Stomach (tissue), 9 donors: ENCODE data around the gene LYRM4. TPM values are rescaled to one million over a fixed set of nuclear protein-coding genes. Genes with fewer than 3 reads are reported as not detected.

Experiments used
- DNase-seq, 2 donors: peaks; one replicate each; pipeline versions ENCODE4 v3.0.0 to v3.0.0-alpha.2; 2013 to 2019
- H3K27ac ChIP-seq, 5 donors: fragments of 200-600 bp in 4 of 5; sonication (generic) in 4 of 5; one replicate each; pipeline ENCODE4 v1.5.1; 2013 to 2019; ENCODE audit warnings: mild to moderate bottlenecking in 1 of 5, moderate library complexity in 1 of 5
- H3K27me3 ChIP-seq, 3 donors: fragments of 200-600 bp; sonication (generic); one replicate each; pipeline ENCODE4 v1.5.1; 2017 to 2019; ENCODE audit warnings: mixed run types in 1 of 3
- H3K36me3 ChIP-seq, 4 donors: fragments of 200-600 bp; sonication (generic); 1 replicate in 3 of 4; 2 replicates in 1 of 4; pipeline ENCODE4 v1.5.1; 2016 to 2019
- H3K4me1 ChIP-seq, 4 donors: fragments of 200-600 bp; sonication (generic); one replicate each; pipeline ENCODE4 v1.5.1; 2016 to 2019
- H3K4me3 ChIP-seq, 4 donors: fragments of 200-600 bp; sonication (generic) in 3 of 4; one replicate each; pipeline ENCODE4 v1.5.1; 2016 to 2019; ENCODE audit warnings: mild to moderate bottlenecking in 1 of 4
- H3K9me3 ChIP-seq, 4 donors: fragments of 200-600 bp; sonication (generic); one replicate each; pipeline ENCODE4 v1.5.1; 2016 to 2019
- CTCF ChIP-seq, 7 experiments: fragments of 450-650 bp in 4 of 7; fragments of 200-600 bp in 3 of 7; sonication (generic) in 3 of 7; IDR thresholded peaks; one replicate each; pipeline ENCODE4 v1.5.1; 2016 to 2019; ENCODE audit warnings: antibody characterized with exemption in 7 of 7, control low read depth in 2 of 7, mild to moderate bottlenecking in 1 of 7
- EP300 ChIP-seq: sonication (generic); formaldehyde crosslinking; IDR thresholded peaks from one replicate; pipeline ENCODE4 v1.6.1; 2017; ENCODE audit warnings: antibody characterized with exemption
- POLR2A ChIP-seq, 4 donors: fragments of 450-650 bp; IDR thresholded peaks; one replicate each; pipeline ENCODE4 v1.6.1; 2016; ENCODE audit warnings: antibody characterized with exemption in 4 of 4, control low read depth in 2 of 4, mild to moderate bottlenecking in 1 of 4, moderate library complexity in 1 of 4
- POLR2AphosphoS5 ChIP-seq, 3 donors: sonication (generic); formaldehyde crosslinking; IDR thresholded peaks; one replicate each; pipeline ENCODE4 v1.6.1; 2016; ENCODE audit warnings: antibody characterized with exemption in 3 of 3
- WGBS, 5 donors: extraction: QIAGEN DNeasy Blood & Tissue Kit in 3 of 5; methylation state at CpG; one replicate each; pipeline versions ENCODE4 v1.1.5 to v1.1.7; 2013 to 2018; 5-methylcytosine and 5-hydroxymethylcytosine counted together
- intact Hi-C: fragments of 100-400 bp; cut with DNase I; formaldehyde crosslinking; loops from one replicate; pipeline ENCODE4 v1.15.1; 2023; ENCODE audit warnings: low total_unique reads
- polyA plus RNA-seq, 3 donors: library from polyadenylated mRNA; stranded (reverse); fragments of 200-250 nt; gene quantifications; one replicate each; pipeline ENCODE4 v1.2.3, GENCODE V29; 2013
- total RNA-seq, 5 donors: library from RNA; depleted of rRNA; stranded (reverse); fragments of >200 nt; gene quantifications; one replicate each; pipeline versions ENCODE4 v1.1.0 to v1.2.3, GENCODE V29; 2014 to 2016
- donor health status: healthy with polysubstance abuse.
- donor health status: Bipolar disorder and iron deficiency.
- donor health status: healthy.

LYRM4 gene
- total and polyA plus RNA-seq, 8 donors, result 0.58 to 31.4 (median 18.5) TPM; not detected in 1

GRCh38 chr6:5085648-5086293 is 175.0 kb downstream of the LYRM4 start:
- Histone ChIP-seq H3K4me1 (peaks cover 16 to 31% (median 29%) of the 10 kb centered on the region in 4 donors), H3K36me3 (no peaks in the 10 kb centered on the region), H3K27me3 (peaks cover 0 to 55% (median 31%) of the 10 kb centered on the region in 3 donors), H3K4me3 (peak overlapping the region; percentile 57 to 84 (median 64)), H3K9me3 (no peaks in the 10 kb centered on the region), H3K27ac (peak overlapping the region; percentile 34 to 81 (median 74))
- no peak for TF ChIP-seq POLR2AphosphoS5 (IDR thresholded peaks at IDR 0.05)
- no peak for TF ChIP-seq EP300
- TF ChIP-seq POLR2A (IDR thresholded peaks at IDR 0.05), result no peak
- TF ChIP-seq CTCF (IDR thresholded peaks at IDR 0.05), result no peak
- peak in 1 of 2 donors; percentile 80 for DNase-seq
- intact Hi-C loops, result no loop called here
- WGBS, 5 donors, result 1 to 2% (median 1%) methylated on average over 28 to 74 of the region's 74 CpGs

- Histone ChIP-seq H3K9me3 (no peaks in the 10 kb centered on the region), H3K4me1 (peaks cover 16 to 31% (median 29%) of the 10 kb centered on the region in 4 donors), H3K36me3 (no peaks in the 10 kb centered on the region), H3K27me3 (peaks cover 0 to 49% (median 31%) of the 10 kb centered on the region in 3 donors), H3K27ac (peak within 1 kb of the TSS; percentile 34 to 81 (median 74)), H3K4me3 (peak within 1 kb of the TSS; percentile 57 to 84 (median 64))
- intact Hi-C loops, result no loop called here
- 0 to 1% (median 1%) methylated on average over 13 to 83 of the region's 83 CpGs for WGBS, 5 donors
- peak in 1 of 2 donors; percentile 80 for DNase-seq
- TF ChIP-seq POLR2A (IDR thresholded peaks at IDR 0.05) (no peak), CTCF (IDR thresholded peaks at IDR 0.05) (no peak), POLR2AphosphoS5 (IDR thresholded peaks at IDR 0.05) (no peak), EP300 (no peak)
These were observed 175.7 kb downstream of the LYRM4 start, which contains the start of gene PPP1R3G for GRCh38 chr6:5084781-5085647. Gene PPP1R3G, plus strand, starts transcription at chr6:5085341. Its CDS starts 145 bp downstream, at chr6:5085486.

GRCh38 chr6:5084360-5084780 is 176.4 kb downstream of the LYRM4 start:
- peak in 1 of 2 donors; percentile 78 for DNase-seq
- H3K9me3 ChIP-seq, result no peaks in the 10 kb centered on the region
- intact Hi-C loops, result no loop called here
- peak overlapping the region; percentile 57 to 84 (median 64) for H3K4me3 ChIP-seq
- peaks cover 0 to 48% (median 31%) of the 10 kb centered on the region in 3 donors for H3K27me3 ChIP-seq
- peaks cover 16 to 31% (median 29%) of the 10 kb centered on the region in 4 donors for H3K4me1 ChIP-seq
- H3K36me3 ChIP-seq, result no peaks in the 10 kb centered on the region
- TF ChIP-seq EP300 (no peak), POLR2AphosphoS5 (IDR thresholded peaks at IDR 0.05) (no peak), POLR2A (IDR thresholded peaks at IDR 0.05) (no peak), CTCF (IDR thresholded peaks at IDR 0.05) (no peak)
- H3K27ac ChIP-seq, result peak overlapping the region; percentile 34 to 81 (median 74)
- WGBS, 5 donors, result 0 to 3% (median 1%) methylated on average over 6 to 48 of the region's 57 CpGs; no CpG with 5 or more reads in 1 of the 5 donors

- Histone ChIP-seq H3K27me3 (peaks cover 0 to 48% (median 31%) of the 10 kb centered on the region in 3 donors), H3K9me3 (no peaks in the 10 kb centered on the region), H3K27ac (peak overlapping the region; percentile 34 to 81 (median 74)), H3K4me1 (peaks cover 16 to 31% (median 29%) of the 10 kb centered on the region in 4 donors), H3K36me3 (no peaks in the 10 kb centered on the region), H3K4me3 (peak overlapping the region; percentile 57 to 84 (median 64))
- no peak for TF ChIP-seq CTCF (IDR thresholded peaks at IDR 0.05)
- no peak for TF ChIP-seq EP300
- no peak for TF ChIP-seq POLR2A (IDR thresholded peaks at IDR 0.05)
- TF ChIP-seq POLR2AphosphoS5 (IDR thresholded peaks at IDR 0.05), result no peak
- intact Hi-C loops, result no loop called here
- WGBS, 5 donors, result 55 to 66% (median 55%) methylated on average over 13 to 18 of the region's 18 CpGs
- no peak for DNase-seq
These were observed 176.9 kb downstream of the LYRM4 start for GRCh38 chr6:5083813-5084359.
